ENCODE data around the gene FLRT1.

FLRT1 gene

GRCh38 chr11:64026575-64027205 is 9.0 kb upstream of the FLRT1 start:
- DNase-seq (ENCODE audit: insufficient read length, low spot score), result no peak
- no peak for FAIRE-seq
- TF ChIP-seq CTCF (IDR thresholded peaks at IDR 0.05; ENCODE audit: insufficient read depth, missing control alignments), result no peak

GRCh38 chr11:64027651-64028397 is 7.9 kb upstream of the FLRT1 start:
- no peak for TF ChIP-seq CTCF (IDR thresholded peaks at IDR 0.05; ENCODE audit: insufficient read depth, missing control alignments)
- DNase-seq (ENCODE audit: insufficient read length, low spot score), result no peak
- FAIRE-seq, result no peak

GRCh38 chr11:64028398-64029115 is 7.2 kb upstream of the FLRT1 start:
- DNase-seq (ENCODE audit: insufficient read length, low spot score), result no peak
- TF ChIP-seq CTCF (IDR thresholded peaks at IDR 0.05; ENCODE audit: insufficient read depth, missing control alignments), result no peak
- FAIRE-seq, result no peak

DNA sequence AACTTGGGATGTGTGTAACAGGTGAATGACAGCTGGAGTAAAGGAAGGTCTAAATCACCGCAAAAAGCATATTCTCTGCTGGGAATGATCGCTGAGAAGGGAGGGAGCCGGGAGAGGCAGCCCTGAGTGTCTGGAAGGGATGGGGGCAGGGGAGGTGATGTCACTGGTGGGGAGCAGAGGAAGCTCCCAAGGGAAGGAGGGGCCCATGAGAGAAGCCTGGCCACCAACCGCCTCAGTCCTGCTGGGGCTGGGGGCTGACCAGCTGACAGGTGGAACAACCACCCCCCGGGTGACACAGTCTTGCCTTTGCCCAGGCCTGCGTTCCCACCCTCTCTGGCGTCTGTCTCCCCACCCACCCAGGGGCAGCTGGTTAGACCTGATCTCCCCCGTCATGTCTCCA is 6.0 kb upstream of the FLRT1 start:
- no peak for TF ChIP-seq CTCF (IDR thresholded peaks at IDR 0.05; ENCODE audit: insufficient read depth, missing control alignments)
- no peak for FAIRE-seq

DNA sequence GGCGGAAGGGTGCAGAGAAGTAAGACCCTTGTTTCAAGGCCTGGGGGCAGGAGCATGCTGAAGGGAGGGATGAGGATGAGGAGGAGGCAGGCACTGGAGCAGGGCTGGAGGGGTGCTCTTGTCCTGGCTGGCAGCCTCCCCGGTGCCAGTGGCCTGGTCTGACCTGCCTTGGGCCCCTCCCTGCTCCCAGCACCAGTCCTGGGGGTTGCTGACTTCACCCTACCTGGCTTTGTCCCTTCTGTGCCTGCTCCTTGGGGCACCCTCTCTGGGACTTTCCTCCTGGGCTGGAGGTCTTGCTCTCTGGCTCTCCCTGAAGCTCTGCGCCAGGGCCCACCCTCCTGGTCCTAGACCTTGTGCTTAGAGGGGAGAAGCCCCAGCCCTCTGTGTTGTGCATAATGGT is 4.7 kb upstream of the FLRT1 start:
- FAIRE-seq (no peak), DNase-seq (ENCODE audit: insufficient read length, low spot score) (no peak)
- no peak for TF ChIP-seq CTCF (IDR thresholded peaks at IDR 0.05; ENCODE audit: insufficient read depth, missing control alignments)

More for the DNA sequence above, 6.0 kb upstream of the FLRT1 start:
- no peak for DNase-seq (ENCODE audit: insufficient read length, low spot score)

DNA sequence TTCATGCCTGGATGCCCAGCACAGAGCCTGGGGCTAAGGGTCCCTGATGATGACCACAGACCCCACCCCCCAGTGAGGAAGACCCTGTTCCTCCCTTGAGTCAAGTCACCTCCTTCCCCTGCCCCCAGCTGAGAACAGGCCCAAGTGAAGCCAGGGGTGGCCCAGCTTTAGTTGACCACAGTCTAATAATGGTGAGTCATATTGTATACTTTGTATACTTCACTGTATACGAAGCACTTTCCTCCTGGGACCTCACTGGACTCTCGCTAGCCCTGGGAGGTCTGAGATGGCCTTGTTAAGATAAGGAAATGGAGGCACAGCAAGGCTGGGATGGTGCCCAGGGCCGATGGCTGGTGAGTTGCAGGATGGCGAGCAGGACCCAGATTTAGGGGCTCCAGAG is 3.7 kb upstream of the FLRT1 start:
- TF ChIP-seq CTCF (IDR thresholded peaks at IDR 0.05; ENCODE audit: insufficient read depth, missing control alignments), result no peak
- FAIRE-seq (no peak), DNase-seq (ENCODE audit: insufficient read length, low spot score) (no peak)
